ENCODE data around the gene SLC6A12. TPM values are rescaled to one million over a fixed set of nuclear protein-coding genes. Genes with fewer than 3 reads are reported as not detected.

Gene SLC6A12
- total RNA-seq, 1 experiment from 2014 or later: 0.17 TPM

GRCh38 chr12:179131-179884 is 34.6 kb downstream of the SLC6A12 start:
- Histone ChIP-seq H3K18ac (ENCODE audit: insufficient read length, low read depth, low read length) (no peak overlapping the region), H4K91ac (ENCODE audit: insufficient read length, low read depth, low read length) (no peak overlapping the region), H3K4me1 (ENCODE audit: insufficient read depth, low read length) (peaks cover 4% of the 10 kb centered on the region; the same call in 1 of the 2 replicates), H3K79me1 (ENCODE audit: insufficient read depth, low read depth, low read length, poor library complexity, severe bottlenecking) (no peaks in the 10 kb centered on the region), H3K79me2 (ENCODE audit: insufficient read depth, low read length) (no peaks in the 10 kb centered on the region), H2BK5ac (ENCODE audit: insufficient read length, low read length) (no peak overlapping the region), H3K4ac (ENCODE audit: low read depth, low read length) (no peak overlapping the region), H3K27me3 (ENCODE audit: insufficient read depth, low read length) (no peaks in the 10 kb centered on the region), H2AK5ac (ENCODE audit: insufficient read length, low read length) (no peak overlapping the region), H3K9ac (ENCODE audit: extremely low read depth, insufficient read length, low read length) (no peak overlapping the region), H2BK12ac (ENCODE audit: insufficient read length, low read depth, low read length) (no peak overlapping the region), H3K14ac (ENCODE audit: insufficient read depth, low read length) (peak overlapping the region; percentile 22; the same call in 1 of the 2 replicates), H4K8ac (replicated peaks; ENCODE audit: insufficient read length, low read depth, low read length) (peak overlapping the region; percentile 39), H2BK20ac (ENCODE audit: low read depth, low read length, poor library complexity, severe bottlenecking) (no peak overlapping the region), H3K4me2 (ENCODE audit: insufficient read depth, insufficient read length, low read length) (no peak overlapping the region), H4K20me1 (ENCODE audit: control insufficient read depth, insufficient read depth, insufficient read length) (no peaks in the 10 kb centered on the region), H2BK15ac (ENCODE audit: low read depth, low read length) (no peak overlapping the region), H3K56ac (ENCODE audit: insufficient read length, low read depth, low read length) (no peak overlapping the region), H3K23me2 (ENCODE audit: insufficient read length, low read depth, low read length, poor library complexity, severe bottlenecking) (no peaks in the 10 kb centered on the region), H2AFZ (ENCODE audit: low read length) (no peak overlapping the region), H3T11ph (ENCODE audit: low read length) (no peak overlapping the region), H3K23ac (ENCODE audit: insufficient read length, low read depth, low read length) (no peak overlapping the region), H3K9me3 (ENCODE audit: control insufficient read depth, low read depth, low read length) (no peaks in the 10 kb centered on the region), H2BK120ac (ENCODE audit: low read depth, low read length, poor library complexity, severe bottlenecking) (no peak overlapping the region), H3K27ac (ENCODE audit: insufficient read length, low read depth, low read length) (no peak overlapping the region), H4K5ac (ENCODE audit: insufficient read length, low read depth, low read length) (no peak overlapping the region)
- Mint-ChIP-seq H3K4me1 (peaks cover 19 to 35% of the 10 kb centered on the region in 2 experiments), H3K27me3 (ENCODE audit: low read depth) (peaks cover 4% of the 10 kb centered on the region), H3K9me3 (no peaks in the 10 kb centered on the region), H3K27ac (peak overlapping the region in 1 of 3 experiments; percentile 53; a peak in 1 of 7 replicates), H3K36me3 (ENCODE audit: insufficient read depth in 1 of 3, low read depth in 3 of 3) (no peaks in the 10 kb centered on the region; a peak in 1 of 7 replicates), H3K4me3 (no peak overlapping the region; a peak in 1 of 5 replicates)
- TF ChIP-seq CTCF (conservative IDR thresholded peaks at IDR 0.05): no peak
- WGBS (ENCODE audit: extremely low coverage, insufficient read length, low lambda C conversion rate): no CpG with 5 or more reads among the region's 11 CpGs
- no peak for DNase-seq
